HG03378 (cell line): ENCODE results near the gene SLC16A9.
A peak's percentile ranks its signal among the peaks of the same experiment; 100 is the strongest.
"Not testable (repeated sequence)": the region's sequence is repeated elsewhere in the genome, so short reads cannot be mapped to it uniquely, and the experiment has no call there.

Experiments
- ATAC-seq: cut with Tn5 transposase; IDR thresholded peaks from one replicate; pipeline ENCODE4 v1.9.1; 2021; ENCODE audit warnings: mild to moderate bottlenecking, moderate library complexity; ENCODE audit not compliant: unreplicated experiment

Gene SLC16A9

GRCh38 chr10:59709395-59710125 is at the start of gene SLC16A9:
Gene SLC16A9, minus strand, starts transcription at chr10:59709850. Its CDS starts 25,559 bp downstream, at chr10:59684291.
- ATAC-seq = peak; percentile 88

- ATAC-seq = no peak
Measured at GRCh38 chr10:59757966-59758365, 48.3 kb upstream of the SLC16A9 start.

DNA sequence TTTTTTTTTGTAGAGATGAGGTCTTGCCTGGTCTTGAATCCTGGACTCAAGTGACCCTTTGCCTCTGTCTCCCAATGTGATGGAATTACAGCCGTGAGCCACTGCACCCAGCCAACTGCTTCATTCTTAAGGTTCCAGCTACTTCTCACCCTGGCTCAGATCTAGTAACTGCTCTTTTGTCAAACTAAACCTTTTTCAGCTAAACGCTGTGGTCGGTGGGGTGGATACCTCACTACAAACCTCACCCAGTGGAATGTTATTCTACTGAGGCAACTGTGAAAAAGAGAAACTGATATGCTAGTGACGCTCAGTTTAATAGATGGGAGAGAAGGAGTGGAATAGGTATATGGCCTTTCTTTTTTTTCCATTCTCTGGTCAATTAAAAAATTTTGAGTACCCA is 45.3 kb upstream of the SLC16A9 start:
- no peak for ATAC-seq

- no peak for ATAC-seq
Measured at GRCh38 chr10:59753267-59753666, 43.6 kb upstream of the SLC16A9 start, which contains the start of gene MRLN. Gene MRLN, minus strand, starts transcription at chr10:59753455.

GRCh38 chr10:59752278-59752940 is 42.8 kb upstream of the SLC16A9 start:
- ATAC-seq = no peak

- ATAC-seq = no peak
Measured at GRCh38 chr10:59750155-59750945, 40.7 kb upstream of the SLC16A9 start.

DNA sequence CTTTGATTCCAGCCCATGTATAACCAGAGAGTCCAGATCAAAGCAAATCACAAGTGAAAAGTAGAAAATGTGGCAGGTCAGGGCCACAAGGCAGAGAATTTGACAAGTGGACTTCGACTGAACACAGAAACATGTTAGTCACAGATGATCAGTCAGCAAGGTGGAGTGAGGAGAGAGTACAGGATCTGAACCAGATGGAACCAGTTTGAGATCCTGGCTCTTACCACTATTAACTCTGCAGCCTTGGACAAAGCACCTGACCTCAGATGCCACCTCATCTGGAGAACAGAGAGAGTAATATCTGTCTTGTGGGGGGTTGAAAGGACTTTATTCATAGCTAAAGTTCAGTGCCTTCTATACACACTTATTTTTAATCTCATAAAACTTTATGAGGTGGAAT is 39.2 kb upstream of the SLC16A9 start:
- ATAC-seq = peak; percentile 55

DNA sequence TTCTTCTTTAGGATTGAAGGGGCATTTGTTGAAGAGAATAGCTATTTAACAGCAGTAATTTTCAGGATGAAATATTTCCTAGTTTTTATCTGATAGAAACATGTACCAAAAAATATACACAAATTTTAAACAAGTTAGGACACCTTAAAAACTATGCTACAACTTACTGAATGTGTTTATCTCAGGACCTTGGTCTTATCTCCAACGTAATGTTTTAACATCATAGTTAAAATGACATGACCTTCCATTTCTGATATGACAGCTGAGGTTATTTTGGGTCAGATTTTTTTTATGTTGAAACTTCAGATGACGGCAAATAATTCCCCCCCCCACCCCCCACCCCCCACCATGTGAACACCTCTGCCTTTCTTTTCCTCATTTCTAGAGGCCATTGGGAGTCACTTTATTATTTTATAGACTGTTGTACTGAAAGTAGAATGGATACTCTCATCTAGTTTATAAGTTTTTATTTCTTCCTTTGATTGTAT is 35.6 kb upstream of the SLC16A9 start:
- no peak for ATAC-seq

DNA sequence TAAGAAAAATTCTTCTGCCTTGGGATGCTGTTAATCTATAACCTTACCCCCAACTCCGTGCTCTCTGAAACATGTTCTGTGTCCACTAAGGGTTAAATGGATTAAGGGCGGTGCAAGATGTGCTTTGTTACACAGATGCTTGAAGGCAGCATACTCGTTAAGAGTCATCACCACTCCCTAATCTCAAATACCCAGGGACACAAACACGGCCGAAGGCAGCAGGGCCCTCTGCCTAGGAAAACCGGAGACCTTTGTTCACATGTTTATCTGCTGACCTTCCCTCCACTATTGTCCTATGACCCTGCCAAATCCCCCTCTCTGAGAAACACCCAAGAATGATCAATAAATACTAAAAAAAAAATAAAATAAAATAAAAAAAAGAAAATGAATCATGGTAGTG is 35.1 kb upstream of the SLC16A9 start:
- not testable (repeated sequence) for ATAC-seq

DNA sequence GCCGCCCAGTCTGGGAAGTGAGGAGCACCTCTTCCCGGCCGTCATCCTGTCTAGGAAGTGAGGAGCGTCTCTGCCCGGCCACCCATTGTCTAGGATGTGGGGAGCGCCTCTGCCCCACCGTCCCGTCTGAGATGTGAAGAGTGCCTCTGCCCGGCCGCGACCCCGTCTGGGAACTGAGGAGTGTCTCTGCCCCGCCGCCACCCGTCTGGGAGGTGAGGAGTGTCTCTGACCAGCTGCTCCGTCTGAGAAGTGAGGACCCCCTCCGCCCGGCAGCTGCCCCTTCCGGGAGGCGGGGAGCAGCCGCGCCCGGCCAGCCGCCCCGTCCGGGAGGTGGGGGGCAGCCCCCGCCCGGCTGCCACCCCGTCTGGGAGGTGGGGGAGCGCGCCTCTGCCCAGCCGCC is 34.5 kb upstream of the SLC16A9 start:
- not testable (repeated sequence) for ATAC-seq

- no peak for ATAC-seq
Measured at GRCh38 chr10:59741583-59741982, 31.9 kb upstream of the SLC16A9 start.

DNA sequence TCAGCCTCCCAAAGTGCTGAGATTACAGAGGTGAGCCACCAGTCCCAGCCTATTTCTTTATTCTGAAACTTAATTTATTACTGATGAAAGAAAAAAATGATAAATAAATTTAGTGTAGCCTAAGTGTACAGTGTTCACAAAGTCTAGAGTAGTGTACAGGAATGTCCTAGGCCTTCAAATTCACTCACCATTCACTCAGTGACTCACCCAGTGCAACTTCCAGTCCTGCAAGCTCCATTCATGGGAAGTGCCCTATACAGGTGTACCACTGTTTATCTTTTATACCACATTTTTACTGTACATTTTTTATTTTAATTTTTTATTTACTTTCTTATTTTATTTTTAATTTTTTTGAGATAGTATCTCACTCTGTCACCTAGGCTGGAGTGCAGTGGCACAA is 31.4 kb upstream of the SLC16A9 start:
- no peak for ATAC-seq

- no peak for ATAC-seq
Measured at GRCh38 chr10:59736749-59737148, 27.1 kb upstream of the SLC16A9 start.

- ATAC-seq = no peak
Measured at GRCh38 chr10:59735296-59735695, 25.6 kb upstream of the SLC16A9 start.

DNA sequence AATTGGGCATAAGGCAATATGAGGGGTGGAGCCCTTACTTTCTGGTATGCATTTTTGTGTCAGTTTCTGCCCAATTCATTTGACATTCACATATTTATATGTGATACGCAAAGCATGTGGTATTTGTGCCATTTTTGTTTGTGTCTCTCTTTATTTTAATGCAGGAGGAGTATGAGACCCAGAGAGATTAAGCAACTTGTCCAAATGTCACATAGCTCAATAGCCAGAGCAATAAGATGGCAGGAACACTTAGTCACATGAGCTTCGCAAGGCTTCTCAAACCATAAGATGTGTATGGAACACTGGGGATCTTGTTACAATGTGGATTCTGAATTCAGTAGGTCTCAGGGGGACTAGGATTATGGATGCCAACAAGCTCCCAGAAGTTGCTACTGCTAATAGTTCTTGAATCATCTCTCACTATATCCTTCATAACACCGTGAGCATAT is 24.4 kb upstream of the SLC16A9 start:
- ATAC-seq = no peak

DNA sequence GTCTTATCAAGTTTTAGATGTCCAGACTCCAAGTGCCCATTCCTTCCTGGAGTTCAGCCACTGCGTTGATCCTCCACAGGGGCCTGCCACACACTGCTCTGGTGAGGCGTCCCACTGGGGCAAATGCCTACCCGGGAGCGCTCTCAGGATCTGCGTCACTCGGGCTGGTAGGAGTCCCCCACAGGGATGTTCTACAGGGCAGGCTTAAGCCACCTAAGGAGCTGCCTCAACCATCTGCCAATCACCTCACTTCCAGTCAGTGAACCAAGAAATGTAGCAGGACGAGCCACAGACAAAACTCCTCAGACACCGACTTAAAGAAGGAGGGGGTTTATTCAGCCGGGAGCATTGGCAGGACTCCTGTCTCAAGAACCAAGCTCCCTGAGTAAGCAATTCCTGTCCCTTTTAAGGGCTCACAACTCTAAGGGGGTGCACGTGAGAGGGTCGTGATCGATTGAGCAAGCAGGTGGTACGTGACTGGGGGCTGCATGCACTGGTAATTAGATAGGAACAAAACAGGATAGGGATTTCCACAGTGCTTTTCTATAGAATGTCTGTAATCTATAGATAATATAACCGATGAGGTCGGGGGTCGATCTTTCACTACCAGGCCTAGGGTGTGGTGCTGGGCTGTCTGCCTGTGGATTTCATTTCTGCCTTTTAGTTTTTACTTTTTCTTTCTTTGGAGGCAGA is 23.8 kb upstream of the SLC16A9 start:
- not testable (repeated sequence) for ATAC-seq

DNA sequence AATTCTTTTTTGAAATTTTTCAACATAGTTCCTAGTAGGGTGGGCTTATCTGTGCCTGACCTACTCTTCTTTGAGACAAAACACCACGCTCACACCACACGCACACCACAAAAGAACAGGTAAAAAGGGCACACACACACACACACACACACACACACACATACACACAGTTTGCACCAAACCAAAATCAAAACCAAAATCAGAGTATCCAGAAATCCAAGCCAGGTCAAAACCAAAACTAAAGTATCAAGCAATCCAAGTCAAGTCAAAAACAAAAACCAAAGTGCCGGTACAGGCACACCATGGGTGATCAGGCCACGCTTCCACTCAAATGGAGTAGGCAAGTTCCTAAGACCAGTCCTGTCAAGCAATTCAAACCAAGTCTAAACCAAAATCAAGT is 23.2 kb upstream of the SLC16A9 start:
- ATAC-seq = not testable (repeated sequence)

GRCh38 chr10:59729167-59729566 is 19.5 kb upstream of the SLC16A9 start:
- not testable (repeated sequence) for ATAC-seq

- ATAC-seq = no peak
Measured at GRCh38 chr10:59724098-59724938, 14.7 kb upstream of the SLC16A9 start.

GRCh38 chr10:59720377-59720776 is 10.7 kb upstream of the SLC16A9 start:
- no peak for ATAC-seq
